Stimulated activated CD4-positive, alpha-beta T cell treated with anti-CD3 and anti-CD28 coated beads, Interleukin-12 subunit alpha, Interleukin-12 subunit beta, amount 100 ng/mL, for 24 hours (primary cell): ENCODE measurements around the gene METTL27.
"Not testable (repeated sequence)": the region's sequence is repeated elsewhere in the genome, so short reads cannot be mapped to it uniquely, and the experiment has no call there.

Experiments used
- DNase-seq, 2 experiments: peaks; one replicate each; pipeline ENCODE4 v3.0.0-alpha.2; 2020; ENCODE audit warnings: low read depth in 2 of 2

METTL27 gene

GRCh38 chr7:73869011-73869798 lies 26.9 kb upstream of the METTL27 start:
- DNase-seq = no peak

GRCh38 chr7:73866446-73866767 lies 24.1 kb upstream of the METTL27 start:
- DNase-seq = no peak

GRCh38 chr7:73865738-73866445 lies 23.6 kb upstream of the METTL27 start:
- no peak for DNase-seq

- DNase-seq = no peak
Observed at GRCh38 chr7:73864981-73865711, 22.8 kb upstream of the METTL27 start.

GRCh38 chr7:73861305-73861704 lies 19.0 kb upstream of the METTL27 start:
- no peak for DNase-seq

- DNase-seq = no peak
Observed at GRCh38 chr7:73860859-73861258, 18.5 kb upstream of the METTL27 start, which contains the start of gene TMEM270. Gene TMEM270, plus strand, starts transcription at chr7:73861159. Its CDS starts 36 bp downstream, at chr7:73861195.

- no peak for DNase-seq
Observed at GRCh38 chr7:73858807-73859206, 16.5 kb upstream of the METTL27 start.

- no peak for DNase-seq
Observed at GRCh38 chr7:73856941-73857340, 14.6 kb upstream of the METTL27 start.

GRCh38 chr7:73852500-73852899 lies 10.2 kb upstream of the METTL27 start:
- no peak for DNase-seq

GRCh38 chr7:73851410-73852338 lies 9.4 kb upstream of the METTL27 start:
- DNase-seq = no peak

GRCh38 chr7:73850781-73851207 lies 8.5 kb upstream of the METTL27 start:
- no peak for DNase-seq

GRCh38 chr7:73847941-73848723 lies 5.8 kb upstream of the METTL27 start:
- no peak for DNase-seq

GRCh38 chr7:73845701-73846195 lies 3.4 kb upstream of the METTL27 start:
- not testable (repeated sequence) for DNase-seq

GRCh38 chr7:73844848-73845460 lies 2.6 kb upstream of the METTL27 start:
- DNase-seq = no peak

GRCh38 chr7:73844131-73844547 lies 1.8 kb upstream of the METTL27 start:
- no peak for DNase-seq

GRCh38 chr7:73841689-73842066 lies 638 bp downstream of the METTL27 start:
- DNase-seq = no peak

GRCh38 chr7:73840715-73841379 lies 1.5 kb downstream of the METTL27 start:
- DNase-seq = no peak

- no peak for DNase-seq
Observed at GRCh38 chr7:73839743-73840714, 2.3 kb downstream of the METTL27 start.
